ENCODE measurements around the gene SCN8A.

DNA sequence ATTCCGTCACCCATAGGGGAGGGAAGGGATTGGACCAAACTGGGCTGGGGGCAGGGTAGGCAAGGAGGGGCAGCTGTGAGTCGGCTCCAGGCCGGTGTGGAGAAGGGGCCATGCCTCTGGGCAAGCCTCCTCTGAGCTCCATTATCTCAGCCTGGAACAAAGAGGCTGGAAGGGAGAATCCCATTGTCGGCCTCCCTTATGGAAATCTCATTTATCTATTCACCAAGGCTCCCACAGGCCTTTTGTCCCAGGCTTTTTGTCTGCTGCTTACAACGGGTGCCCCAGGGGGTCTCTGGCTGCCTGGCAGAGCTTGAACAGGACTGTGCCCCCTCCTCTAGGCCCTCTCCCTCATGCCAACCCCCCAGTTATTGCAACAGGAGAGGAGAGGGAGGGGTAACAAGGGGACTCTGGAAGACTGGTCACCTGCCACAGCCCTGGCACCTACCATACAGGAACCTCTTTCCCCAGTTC, 238.0 kb downstream of the SCN8A start:
- TF ChIP-seq, protein P1, sequence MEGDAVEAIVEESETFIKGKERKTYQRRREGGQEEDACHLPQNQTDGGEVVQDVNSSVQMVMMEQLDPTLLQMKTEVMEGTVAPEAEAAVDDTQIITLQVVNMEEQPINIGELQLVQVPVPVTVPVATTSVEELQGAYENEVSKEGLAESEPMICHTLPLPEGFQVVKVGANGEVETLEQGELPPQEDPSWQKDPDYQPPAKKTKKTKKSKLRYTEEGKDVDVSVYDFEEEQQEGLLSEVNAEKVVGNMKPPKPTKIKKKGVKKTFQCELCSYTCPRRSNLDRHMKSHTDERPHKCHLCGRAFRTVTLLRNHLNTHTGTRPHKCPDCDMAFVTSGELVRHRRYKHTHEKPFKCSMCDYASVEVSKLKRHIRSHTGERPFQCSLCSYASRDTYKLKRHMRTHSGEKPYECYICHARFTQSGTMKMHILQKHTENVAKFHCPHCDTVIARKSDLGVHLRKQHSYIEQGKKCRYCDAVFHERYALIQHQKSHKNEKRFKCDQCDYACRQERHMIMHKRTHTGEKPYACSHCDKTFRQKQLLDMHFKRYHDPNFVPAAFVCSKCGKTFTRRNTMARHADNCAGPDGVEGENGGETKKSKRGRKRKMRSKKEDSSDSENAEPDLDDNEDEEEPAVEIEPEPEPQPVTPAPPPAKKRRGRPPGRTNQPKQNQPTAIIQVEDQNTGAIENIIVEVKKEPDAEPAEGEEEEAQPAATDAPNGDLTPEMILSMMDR (IDR thresholded peaks at IDR 0.05) = no peak
- no peak for TF ChIP-seq POLR2A (IDR thresholded peaks at IDR 0.05)
- TF ChIP-seq POLR2AphosphoS5 (IDR thresholded peaks at IDR 0.05) = no peak
